Stimulated activated CD4-positive, alpha-beta T cell treated with anti-CD3 and anti-CD28 coated beads, Interleukin-1b, Interleukin-23, amount 100 ng/mL, for 48 hours (primary cell): Measurements from ENCODE around the gene MLPH.
"Not testable (repeated sequence)": the region's sequence is repeated elsewhere in the genome, so short reads cannot be mapped to it uniquely, and the experiment has no call there.

ENCODE experiments used
- DNase-seq: peaks from one replicate; pipeline ENCODE4 v3.0.0-alpha.2; 2020

Gene MLPH

DNA sequence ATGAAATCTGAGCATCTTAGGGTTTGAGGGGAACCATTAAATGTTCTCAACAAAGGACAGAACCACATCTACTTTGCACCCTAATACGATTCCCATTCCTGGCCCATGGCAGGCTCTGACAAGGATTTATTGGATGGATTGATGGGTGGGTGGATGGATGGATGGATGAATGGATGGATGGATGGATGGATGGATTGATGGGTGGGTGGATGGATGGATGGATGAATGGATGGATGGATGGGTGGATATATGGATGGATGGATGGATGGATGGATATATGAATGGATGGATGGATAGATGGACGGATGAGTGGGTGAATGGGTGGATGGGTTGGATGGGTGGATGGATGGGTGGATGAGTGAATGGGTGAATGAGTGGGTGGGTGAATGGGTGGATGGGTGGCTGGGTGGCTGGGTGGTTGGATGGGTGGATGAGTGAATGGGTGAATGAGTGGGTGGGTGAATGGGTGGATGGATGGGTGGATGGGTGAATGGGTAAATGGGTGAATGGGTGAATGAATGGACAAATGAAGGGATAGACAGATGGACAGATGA, 29.6 kb upstream of the MLPH start:
- DNase-seq = no peak

DNA sequence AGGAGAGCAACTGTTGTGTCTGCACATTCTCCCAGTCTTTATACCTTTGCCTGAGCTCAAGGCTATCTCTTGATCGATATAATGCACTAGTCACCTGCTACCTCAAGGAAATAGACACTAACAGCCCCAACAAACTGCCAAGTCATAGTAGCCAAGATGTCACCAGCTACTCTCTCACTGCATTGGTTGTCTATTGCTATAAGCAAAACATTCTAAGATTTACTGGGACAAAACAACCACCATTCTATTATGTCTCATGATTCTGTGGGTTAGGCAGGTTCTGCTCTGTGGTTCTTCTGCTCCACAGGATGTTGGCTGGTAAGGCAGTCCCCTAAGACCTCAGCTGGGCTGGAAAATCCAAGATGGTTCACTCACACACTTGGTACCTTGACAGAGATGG, 28.5 kb upstream of the MLPH start:
- DNase-seq = no peak

DNA sequence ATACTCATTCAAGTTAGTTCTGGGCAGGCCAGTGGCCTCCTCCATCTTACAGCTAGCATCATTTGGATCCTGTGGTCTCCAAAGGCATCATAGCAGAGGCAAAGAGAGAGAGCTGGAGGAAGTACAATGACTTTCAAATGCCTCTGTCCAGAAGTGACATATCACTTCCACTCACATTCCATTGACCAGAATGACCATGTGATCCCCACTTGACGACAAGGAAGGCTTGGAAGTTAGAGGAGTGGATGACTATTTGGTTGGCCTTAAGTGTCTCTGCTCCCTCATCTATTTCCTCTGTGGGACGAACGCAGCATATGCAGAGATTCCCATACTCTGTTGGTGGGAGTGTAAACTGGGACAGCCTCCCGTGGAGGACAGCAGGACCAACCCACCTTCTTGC, 27.8 kb upstream of the MLPH start:
- no peak for DNase-seq

DNA sequence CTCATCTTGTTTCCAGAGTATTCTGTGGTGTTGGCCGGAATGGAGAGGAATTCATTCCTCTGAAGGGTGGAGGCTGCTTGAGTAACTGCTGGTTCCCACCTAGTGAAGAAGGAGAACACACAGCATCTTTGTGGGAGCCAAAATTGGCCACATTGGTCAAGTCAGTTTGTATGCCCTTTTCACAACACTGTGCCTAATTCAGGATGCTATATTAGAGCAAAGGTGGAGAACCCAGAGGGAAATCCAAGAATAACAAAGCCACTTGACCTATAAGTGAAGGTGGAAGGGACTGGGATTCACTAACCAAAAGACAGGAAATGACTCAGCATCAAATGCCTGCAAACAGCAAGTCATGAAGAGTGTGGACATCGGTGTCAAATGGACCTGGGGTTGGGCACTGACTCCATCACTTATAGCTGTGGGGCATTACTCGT, 27.3 kb upstream of the MLPH start:
- no peak for DNase-seq

DNA sequence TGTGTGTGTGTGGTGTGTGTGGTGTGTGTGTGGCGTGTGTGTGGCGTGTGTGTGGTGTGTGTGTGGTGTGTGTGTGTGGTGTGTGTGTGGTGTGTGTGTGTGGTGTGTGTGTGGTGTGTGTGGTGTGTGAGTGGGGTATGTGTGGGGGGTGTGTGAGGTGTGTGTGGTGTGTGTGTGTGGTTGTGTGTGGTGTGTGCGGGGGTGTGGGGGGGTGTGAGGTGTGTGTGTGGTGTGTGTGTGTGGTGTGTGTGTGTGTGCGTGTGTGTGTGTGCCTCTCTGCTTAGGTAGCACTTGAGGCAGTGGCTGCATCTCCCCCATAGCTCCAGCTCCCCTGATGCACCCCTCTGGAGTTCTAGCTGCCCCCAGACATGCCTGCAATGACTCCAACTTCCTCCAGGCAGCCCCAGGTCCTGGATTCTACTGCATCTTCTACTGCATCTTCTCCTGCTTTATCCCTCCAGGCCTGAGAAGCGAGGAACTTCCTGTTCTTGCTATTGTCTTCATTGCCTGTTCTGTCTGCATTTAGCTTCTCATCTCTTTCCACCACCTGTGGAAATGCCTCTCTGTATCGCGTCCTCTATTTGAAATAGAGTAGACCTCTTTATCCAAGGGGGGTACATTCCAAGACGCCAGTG, 22.2 kb upstream of the MLPH start:
- no peak for DNase-seq

DNA sequence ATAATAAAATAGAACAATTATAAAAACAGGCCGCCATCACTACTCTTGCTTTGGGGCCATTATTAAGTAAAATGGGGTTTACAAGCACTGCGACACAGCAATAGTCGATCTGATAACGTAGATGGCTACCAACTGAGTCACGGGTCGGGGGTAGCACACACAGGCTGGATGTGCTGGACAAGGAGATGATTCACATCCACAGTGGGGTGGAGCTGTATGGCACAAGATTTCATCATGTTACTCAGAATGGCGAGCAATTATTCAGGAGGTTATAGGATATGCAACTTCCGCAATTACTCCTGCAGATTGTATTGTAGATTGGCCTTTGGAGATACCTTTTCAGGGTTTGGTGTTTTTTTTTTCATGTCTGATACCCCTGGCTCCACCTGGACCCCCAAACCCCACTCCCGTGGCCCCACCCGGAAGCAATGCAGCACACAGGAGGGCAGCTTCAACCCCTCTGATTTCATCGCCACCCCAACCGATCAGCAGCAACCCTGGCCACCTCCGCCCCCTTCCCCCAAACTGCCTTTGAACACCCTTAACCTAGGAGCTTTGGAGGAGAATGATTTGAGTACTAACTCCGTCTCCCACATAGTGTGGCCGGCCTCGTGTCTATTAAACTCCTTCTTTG, 21.4 kb upstream of the MLPH start:
- DNase-seq = no peak

DNA sequence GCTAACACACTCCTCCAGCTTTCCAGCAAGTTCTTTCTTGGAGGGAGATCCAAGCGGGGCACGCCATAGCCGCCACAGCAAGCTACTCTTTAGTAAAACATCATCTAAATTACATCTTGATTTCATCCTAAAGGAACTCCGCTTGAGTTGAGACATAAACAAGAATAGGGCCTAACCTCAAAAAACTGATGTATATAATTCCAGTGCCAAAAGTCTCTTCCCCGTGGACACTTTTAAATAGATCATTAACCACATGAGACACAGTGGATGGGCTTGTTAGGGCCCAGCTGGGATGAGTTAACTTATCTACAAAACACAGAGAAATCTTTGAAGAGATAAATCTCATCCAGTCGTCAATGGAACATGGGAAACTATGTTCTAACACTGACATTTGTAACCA, 20.8 kb upstream of the MLPH start:
- DNase-seq = no peak

DNA sequence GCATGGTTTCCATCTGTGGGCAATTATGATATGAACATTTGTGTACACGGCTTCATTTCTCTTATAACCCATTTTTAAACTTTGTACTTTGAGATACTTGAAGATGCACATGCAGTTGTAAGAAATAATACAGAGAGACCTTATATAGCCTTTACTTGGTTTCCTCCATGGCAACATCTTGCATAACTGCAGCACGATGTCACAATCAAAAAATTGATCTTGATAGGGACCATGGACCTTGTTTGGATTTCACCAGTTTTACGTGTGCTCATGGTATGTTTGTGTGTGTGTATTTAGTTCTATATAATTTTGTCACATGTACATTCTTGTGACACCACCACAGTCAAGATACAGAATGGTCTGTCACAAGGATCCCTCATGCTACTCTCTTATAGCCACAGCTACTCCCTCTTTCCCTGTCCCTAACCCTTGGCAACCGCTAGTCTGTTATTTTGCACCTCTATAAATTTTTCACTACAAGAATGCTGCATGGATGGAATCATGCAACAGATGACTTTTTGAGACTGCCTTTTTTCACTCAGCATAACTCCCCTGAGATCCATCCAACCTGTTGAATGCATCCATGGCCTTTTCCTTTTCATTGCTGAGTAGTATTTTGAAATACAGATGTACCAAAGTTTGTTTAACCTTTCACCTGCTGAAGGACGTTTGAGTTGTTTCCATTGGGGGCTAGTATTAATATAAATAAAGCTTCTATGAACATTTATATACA, 19.4 kb upstream of the MLPH start:
- DNase-seq = no peak

DNA sequence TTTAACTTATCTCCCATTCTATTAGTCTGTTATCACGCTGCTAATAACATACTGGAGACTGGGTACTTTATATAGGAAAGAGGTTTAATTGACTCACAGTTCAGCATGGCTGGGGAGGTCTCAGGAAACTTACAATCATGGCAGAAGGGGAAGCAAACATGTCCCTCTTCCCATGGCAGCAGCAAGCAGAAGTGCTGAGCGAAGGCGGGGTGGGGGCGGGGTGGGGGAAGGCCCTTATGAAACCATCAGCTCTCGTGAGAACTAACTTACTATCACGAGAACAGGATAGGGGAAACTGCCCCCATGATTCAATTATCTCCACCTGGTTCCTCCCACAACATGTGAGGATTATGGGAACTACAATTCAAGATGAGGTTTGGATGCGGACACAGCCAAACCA, 17.6 kb upstream of the MLPH start:
- not testable (repeated sequence) for DNase-seq

DNA sequence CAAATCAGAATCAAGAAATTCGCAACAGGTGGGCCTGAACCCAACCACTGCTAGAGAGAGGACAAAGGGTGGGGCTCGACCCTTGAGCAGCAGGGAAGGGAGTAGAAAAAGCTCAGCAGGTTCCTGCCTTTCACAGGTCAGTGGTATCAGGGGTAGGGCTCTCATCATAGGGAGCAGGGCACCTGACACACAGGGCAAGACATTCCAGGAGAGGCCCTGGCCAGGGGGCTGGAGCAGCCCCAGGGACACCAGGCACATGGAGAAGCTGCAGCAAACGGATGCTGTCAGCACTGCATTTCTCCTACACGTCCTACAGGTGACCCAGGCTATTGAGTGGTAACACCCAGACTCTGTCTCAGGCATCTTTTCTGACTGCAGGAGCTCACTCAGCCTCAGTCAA, 17.2 kb upstream of the MLPH start:
- DNase-seq = no peak

DNA sequence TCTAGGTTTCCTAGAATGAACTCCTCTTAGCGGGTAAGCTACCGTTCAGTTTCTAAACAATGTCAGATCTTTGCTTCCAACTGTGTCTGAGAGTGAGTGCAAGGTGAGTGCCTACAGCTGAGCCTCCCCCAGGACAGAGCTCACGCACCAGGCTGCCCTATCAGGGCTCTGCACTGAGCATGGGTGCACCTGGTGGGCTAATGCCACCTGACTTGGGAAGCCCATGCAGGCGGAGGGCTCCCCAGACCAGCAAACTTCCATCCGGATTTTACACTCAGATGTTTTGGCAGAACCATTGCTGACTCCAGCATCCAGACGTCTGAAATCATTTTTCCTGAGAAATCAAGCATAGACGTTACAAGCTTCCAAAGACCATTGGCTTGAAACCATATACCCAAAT, 16.1 kb upstream of the MLPH start:
- DNase-seq = no peak

DNA sequence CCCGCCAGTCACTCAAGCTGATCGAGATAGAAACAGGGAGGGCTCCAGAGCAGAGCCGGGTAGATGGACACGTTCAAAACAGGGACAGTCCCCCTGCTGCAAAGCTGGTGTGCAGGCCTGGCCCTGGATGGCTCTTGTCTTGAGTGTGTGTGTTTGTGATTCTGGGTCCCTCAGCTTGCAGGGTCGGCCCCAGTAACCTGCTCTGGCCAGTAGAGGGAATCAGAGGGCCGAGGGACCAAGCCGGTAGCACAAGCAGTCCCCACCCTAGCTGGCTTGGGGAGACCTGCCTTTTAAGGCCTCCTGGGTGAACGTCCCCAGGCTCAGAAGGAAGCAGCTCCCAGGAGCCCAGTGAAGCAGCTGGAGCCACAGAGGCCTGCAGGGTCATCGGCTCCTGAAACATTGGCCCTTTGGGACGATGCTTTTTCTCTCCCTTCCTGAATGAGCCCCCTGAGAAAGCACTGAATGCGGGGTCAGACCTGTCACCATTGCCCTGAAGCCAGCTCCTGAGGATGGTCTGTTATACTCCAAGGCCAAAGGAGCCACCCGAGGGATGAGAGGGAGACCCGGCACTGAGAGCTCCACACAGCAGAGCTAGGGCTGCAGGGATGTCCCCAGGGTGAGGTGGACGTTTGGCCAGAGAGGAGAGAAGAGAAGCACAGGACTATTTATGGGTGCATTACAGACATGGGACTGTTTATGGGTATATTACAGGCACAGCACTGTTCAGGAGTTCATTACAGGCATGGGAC, 15.4 kb upstream of the MLPH start:
- DNase-seq = peak; percentile 49

DNA sequence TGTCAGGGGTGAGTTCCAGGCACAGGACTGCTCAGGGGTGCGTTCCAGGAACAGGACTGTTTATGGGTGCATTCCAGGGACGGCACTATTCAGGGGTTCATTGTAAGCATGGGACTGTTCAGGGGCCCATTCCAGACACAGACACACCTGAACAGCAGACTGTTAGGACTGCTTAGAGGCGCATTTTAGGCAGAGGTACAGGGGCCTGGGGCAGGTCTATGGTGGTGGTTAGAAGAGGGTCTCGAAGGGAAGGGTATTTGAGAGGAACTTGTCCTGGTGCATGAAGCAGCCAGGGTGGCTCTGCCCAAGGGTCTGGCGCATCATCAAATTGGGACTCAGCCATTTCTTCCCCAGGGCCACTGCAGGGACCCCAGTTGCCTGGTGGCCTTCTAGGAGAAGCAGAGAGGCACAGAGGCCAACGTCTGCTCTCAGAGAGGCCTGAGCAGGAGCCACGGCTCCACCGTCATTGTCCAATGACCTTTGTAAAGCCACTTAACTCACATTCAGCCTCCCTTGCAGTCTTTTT, 14.8 kb upstream of the MLPH start:
- no peak for DNase-seq

DNA sequence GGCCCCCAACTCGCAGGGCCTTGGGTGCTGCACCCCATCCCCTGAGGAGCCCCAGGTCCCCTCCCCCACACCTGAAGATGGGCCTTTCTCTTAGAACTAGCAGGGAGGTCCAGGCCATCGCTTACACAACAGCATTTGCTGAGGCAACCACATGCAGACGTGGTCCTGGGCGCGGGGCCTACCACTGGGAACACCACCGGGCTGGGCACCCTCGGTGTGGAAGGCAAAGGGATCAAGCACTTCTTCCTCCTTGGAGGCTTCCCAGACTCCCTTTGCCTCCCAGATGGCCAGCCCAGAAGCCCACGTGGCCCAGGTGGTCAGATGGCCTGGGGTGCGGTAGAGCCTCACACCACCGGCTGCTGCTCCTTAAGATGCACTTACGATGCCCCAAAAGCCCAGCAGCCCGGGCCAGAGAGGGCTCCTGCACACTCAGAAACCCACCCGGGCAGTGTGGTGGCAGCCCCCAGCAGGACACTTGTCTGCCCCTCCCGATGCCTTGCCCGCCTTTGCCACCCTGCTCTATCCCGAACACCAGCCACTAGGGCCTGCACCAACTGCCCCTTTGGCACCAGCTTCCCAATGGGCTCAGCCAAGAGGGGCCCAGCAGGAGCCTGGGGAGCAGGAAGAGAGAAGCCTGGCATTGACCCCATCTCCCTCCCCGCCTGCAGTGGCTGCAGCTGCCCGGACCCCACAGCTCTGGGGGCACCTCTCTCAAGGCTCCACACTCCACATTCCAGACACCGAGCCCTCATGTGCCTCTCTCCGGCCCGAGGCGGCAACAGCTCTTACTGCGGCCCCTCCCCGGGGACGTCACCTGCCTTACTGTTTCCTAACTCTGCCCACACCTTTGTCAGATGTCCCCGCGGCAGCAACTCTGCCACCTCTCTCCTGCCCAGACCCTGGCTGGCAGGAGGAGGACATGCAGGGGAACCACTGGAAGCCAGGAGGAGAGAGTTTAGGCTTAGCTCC, 13.9 kb upstream of the MLPH start:
- no peak for DNase-seq

DNA sequence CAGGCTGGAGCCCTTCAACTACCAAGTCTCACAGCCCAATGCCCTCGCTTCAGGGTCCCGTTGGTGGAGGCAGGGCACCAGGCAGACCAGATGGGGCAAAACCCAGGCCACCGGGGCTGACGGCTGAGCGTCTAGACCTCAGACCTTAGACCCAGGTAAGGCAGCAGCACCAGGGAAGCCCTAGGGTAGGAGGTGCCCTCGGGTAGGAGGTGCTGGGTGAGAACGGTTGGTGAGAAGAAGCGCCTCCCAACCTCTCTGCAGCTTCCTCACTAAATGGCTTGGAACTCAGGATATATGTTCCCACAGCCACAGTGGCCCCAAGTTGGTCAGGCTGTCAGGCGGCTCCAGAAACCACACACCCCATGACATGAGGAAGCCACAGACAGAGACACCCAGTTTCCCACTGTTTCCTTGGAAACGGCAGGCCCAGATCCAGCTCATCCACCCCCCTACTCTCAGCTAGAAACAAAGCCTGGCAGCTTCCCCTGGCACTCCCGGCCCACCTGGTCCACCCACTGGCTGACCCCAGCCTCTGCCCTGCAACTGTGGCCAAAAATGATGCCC, 13.1 kb upstream of the MLPH start:
- no peak for DNase-seq

DNA sequence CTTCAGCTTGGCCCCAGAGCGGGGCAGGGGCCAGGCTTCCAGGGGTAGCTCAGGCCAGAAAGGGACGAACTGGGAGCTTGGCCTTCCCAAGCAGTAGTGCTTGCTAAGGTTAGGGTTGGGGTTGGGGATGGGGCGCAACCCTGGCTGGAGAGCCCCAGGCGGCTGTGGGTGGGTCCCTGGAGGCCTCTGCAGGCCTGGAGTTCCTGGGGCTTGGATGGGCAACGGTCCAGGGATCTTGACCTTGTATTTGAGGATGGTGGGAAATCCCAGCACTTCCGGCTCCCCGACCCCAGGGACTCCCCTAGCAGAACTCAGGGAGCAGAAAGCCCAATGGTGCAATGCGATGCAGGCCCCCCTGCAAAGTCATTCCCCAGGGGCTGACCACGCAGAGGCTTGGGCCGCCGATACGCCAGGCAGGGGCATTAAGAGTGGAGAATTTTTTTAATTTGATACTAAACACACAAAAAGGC, 12.6 kb upstream of the MLPH start:
- DNase-seq = no peak

DNA sequence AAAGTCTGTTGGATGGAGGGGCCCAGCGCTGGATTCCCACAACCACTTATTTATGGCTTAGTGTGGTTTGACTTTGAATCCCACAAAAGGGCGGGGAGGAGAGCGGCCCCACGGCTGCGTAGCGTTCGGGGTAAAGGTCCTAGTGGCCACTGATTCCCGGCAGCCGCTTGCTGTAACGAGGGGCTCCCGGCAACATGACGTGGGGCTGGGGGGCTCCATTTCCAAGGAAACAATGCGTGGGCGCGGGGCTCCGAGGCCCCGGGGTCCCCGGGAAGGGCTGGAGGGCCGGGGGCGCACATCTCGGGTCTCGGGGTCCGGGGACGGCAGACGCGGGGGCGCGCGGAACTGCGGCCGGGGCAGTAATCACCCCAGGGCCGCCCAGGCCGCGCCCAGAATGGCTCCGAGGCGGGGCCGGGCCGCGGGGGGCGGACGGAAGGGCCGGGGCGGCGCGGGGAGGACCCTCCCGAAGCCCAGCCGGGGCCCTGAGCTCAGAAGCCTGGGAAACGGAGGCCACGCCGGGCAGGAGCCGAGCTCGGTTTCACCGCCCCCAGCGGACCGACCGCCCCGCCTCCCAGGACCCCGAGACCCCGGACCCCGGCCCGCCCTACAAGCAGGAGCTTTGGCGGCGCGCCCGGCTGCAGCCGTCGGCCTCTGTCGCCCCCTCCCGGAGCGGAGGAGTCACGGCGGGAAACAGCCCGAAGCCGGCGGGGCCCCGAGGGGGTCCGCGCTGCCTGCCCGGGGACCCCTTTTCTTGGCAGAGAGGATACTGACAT, 11.9 kb upstream of the MLPH start:
- DNase-seq = peak; percentile 78

DNA sequence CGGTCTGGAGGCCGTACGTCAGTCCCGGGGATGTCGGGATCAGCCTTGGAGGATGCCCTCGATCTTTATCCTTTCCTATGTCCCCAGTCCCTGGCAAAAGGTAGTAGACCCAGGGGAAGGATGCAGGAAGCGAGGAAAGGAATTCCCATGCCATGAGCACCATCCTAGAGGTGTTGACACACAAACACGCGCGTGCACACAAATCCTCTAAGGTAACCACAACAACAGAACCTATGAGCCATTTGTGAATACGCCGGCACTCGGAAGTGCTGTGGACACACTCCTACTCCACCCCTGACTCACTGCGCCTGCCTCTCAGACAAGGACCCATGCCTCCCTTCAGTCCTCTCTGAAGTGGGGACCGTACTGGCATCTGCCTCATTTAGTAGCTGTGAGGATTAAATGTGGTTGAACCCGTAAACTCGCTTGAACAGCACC, 11.3 kb upstream of the MLPH start:
- DNase-seq = peak; percentile 74

DNA sequence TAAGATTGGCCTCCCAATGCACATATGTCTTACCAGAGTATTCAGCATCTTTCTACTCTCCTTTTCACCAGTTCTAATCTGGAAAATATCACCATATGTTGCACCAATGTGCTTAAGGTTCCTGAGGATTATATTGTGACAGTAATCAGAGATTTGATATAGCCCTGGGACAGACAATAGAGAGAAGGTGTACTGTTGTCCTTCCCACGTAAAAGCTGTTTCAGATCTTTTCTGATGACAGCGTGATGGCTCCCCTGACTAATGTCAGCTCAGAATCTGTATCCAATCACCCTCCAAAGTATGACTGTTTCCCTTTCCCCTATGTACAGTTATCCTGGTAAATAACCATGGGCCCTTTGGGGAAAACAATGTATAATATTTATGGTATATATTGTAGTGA, 9.0 kb upstream of the MLPH start:
- DNase-seq = no peak

DNA sequence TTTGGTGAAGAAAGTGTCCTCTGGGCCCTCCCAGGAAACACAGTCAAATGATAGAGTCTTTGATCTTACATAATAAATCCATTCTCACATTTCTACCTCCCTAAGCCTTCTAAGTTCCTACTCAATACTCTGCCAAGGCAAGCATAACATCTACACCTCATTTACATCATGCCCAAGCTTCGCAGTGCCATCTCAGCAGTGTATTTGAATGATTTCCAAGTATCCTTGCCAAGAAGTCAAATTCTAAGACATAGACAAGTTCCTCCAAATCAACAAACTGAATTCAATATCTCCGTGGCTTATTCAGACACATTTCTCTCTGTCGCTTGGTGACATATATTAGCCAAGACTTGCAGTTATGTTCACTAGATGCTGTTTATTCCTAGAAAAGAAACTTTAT, 8.1 kb upstream of the MLPH start:
- no peak for DNase-seq

DNA sequence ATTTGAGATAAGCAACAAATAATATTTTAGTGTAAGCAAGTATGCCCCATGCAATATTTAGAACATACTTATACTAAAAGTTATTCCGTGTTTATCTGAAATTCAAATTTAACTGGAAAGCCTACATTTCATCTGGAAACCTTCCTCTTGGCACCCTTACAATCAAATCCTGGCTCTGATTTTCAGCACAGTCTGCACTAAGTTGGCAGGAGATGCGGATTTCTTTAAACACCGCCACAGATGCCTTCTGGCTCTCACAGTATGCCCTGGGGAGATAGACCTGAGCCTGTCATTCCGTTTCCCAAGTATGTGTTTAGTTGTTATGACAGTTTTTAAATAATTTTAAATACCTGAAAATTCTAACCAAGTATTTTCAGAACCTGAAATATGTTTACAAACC, 7.3 kb upstream of the MLPH start:
- no peak for DNase-seq
